GM23248 (cell line): ENCODE results near the gene PXK. TPM values are rescaled to one million over a fixed set of nuclear protein-coding genes. Genes with fewer than 3 reads are reported as not detected.
"Not testable (repeated sequence)": the region's sequence is repeated elsewhere in the genome, so short reads cannot be mapped to it uniquely, and the experiment has no call there.

Source experiments
- DNase-seq: peaks from one replicate; pipeline ENCODE4 v3.0.0-alpha.2; 2015
- H2AFZ ChIP-seq: fragments of 200-600 bp; sonication (generic); 2 replicates; pipeline ENCODE4 v1.6.1; 2016; ENCODE audit warnings: antibody characterized with exemption
- H3F3A ChIP-seq: fragments of 200-600 bp; sonication (generic); 2 replicates; pipeline ENCODE4 v1.6.1; 2016; ENCODE audit warnings: mild to moderate bottlenecking, antibody characterized with exemption, mixed run types; ENCODE audit not compliant: insufficient read depth
- H3K27ac ChIP-seq: fragments of 200-600 bp; sonication (generic); 2 replicates; pipeline ENCODE4 v1.5.1; 2016; ENCODE audit warnings: mild to moderate bottlenecking
- H3K27me3 ChIP-seq: fragments of 200-600 bp; sonication (generic); replicated peaks from 2 replicates; pipeline ENCODE4 v1.6.1; 2016; ENCODE audit warnings: mild to moderate bottlenecking; ENCODE audit not compliant: insufficient read depth
- H3K36me3 ChIP-seq: fragments of 200-600 bp; sonication (generic); 2 replicates; pipeline ENCODE4 v1.6.1; 2016; ENCODE audit warnings: low read depth, mild to moderate bottlenecking
- H3K4me1 ChIP-seq: fragments of 200-600 bp; sonication (generic); 2 replicates; pipeline ENCODE4 v1.6.1; 2016; ENCODE audit warnings: mild to moderate bottlenecking; ENCODE audit not compliant: insufficient read depth
- H3K4me2 ChIP-seq: fragments of 200-600 bp; sonication (generic); one replicate; pipeline ENCODE4 v1.6.1; 2016; ENCODE audit warnings: mild to moderate bottlenecking; ENCODE audit not compliant: unreplicated experiment
- H3K4me3 ChIP-seq: fragments of 200-600 bp; sonication (generic); 2 replicates; pipeline ENCODE4 v1.5.1; 2016; ENCODE audit warnings: mild to moderate bottlenecking
- H3K79me2 ChIP-seq: fragments of 200-600 bp; sonication (generic); 2 replicates; pipeline ENCODE4 v1.6.1; 2016; ENCODE audit warnings: mild to moderate bottlenecking; ENCODE audit not compliant: insufficient read depth
- H3K9ac ChIP-seq: fragments of 200-600 bp; sonication (generic); 2 replicates; pipeline ENCODE4 v1.6.1; 2016; ENCODE audit warnings: mild to moderate bottlenecking
- H3K9me2 ChIP-seq: fragments of 200-600 bp; sonication (generic); 2 replicates; pipeline ENCODE4 v1.6.1; 2016; ENCODE audit warnings: mixed run types, mild to moderate bottlenecking, moderate library complexity; ENCODE audit not compliant: insufficient read depth
- H3K9me3 ChIP-seq: fragments of 200-600 bp; sonication (generic); one replicate; pipeline ENCODE4 v1.6.1; 2017; ENCODE audit warnings: low read depth
- H4K20me1 ChIP-seq: fragments of 200-600 bp; sonication (generic); 2 replicates; pipeline ENCODE4 v1.6.0; 2016; ENCODE audit not compliant: insufficient read depth
- EZH2 ChIP-seq: fragments of 200-600 bp; sonication (generic); IDR thresholded peaks from 2 replicates; pipeline ENCODE4 v1.6.1; 2018; ENCODE audit warnings: antibody characterized with exemption, mild to moderate bottlenecking; ENCODE audit not compliant: insufficient read depth, poor library complexity, severe bottlenecking
- EZH2phosphoT487 ChIP-seq: fragments of 200-600 bp; sonication (generic); IDR thresholded peaks from 2 replicates; pipeline ENCODE4 v1.6.1; 2018; ENCODE audit warnings: antibody characterized with exemption, moderate library complexity, mild to moderate bottlenecking, low read depth; ENCODE audit not compliant: insufficient read depth
- WGBS, 2 experiments: methylation state at CpG; one replicate each; pipeline ENCODE4 v1.1.6; 2015 to 2017; ENCODE audit warnings: low lambda C conversion rate in 2 of 2, low coverage in 1 of 2; ENCODE audit errors: missing lambda C conversion rate in 2 of 2; 5-methylcytosine and 5-hydroxymethylcytosine counted together
- in situ Hi-C: fragments of 300-500 bp; cut with MboI; formaldehyde crosslinking; loops from 2 replicates; pipeline ENCODE4 v1.15.0; 2020
- polyA plus RNA-seq: library from polyadenylated mRNA; unstranded; fragments of >200 nt; fragmentation: Nextera tagmentation; extraction: Ambion mirVana; gene quantifications from 2 replicates; pipeline ENCODE4 v1.2.1, GENCODE V29; 2016
- total RNA-seq: library from RNA; depleted of rRNA; stranded (reverse); fragments of >200 nt; shearing (Covaris generic); gene quantifications from 2 replicates; pipeline ENCODE4 v1.2.3, GENCODE V29; 2014

Gene PXK
- total and polyA plus RNA-seq, 2 experiments from 2014 or later: 33.8 to 45.1 TPM

- Histone ChIP-seq H3K4me1 (peaks cover 29% of the 10 kb centered on the region), H3F3A (peaks cover 15% of the 10 kb centered on the region; the same call in 1 of the 2 replicates), H3K9me3 (no peaks in the 10 kb centered on the region), H2AFZ (peak overlapping the region; percentile 63), H3K27ac (peak overlapping the region; percentile 17), H3K9me2 (no peaks in the 10 kb centered on the region), H3K79me2 (peaks cover 26% of the 10 kb centered on the region), H3K4me2 (peak overlapping the region; percentile 14), H3K9ac (no peak overlapping the region), H3K36me3 (peaks cover 17% of the 10 kb centered on the region), H4K20me1 (no peaks in the 10 kb centered on the region), H3K4me3 (no peak overlapping the region), H3K27me3 (no peaks in the 10 kb centered on the region)
- no peak for TF ChIP-seq EZH2phosphoT487
- TF ChIP-seq EZH2: no peak
- in situ Hi-C loops: no loop called here
- 50 to 72% methylated on average over 1 of the region's 1 CpG for WGBS, 2 experiments
- DNase-seq: peak; percentile 76
Measured at GRCh38 chr3:58434990-58435389, 102.3 kb downstream of the PXK start.

- H3K9me2 ChIP-seq, H3K9ac ChIP-seq, H4K20me1 ChIP-seq, DNase-seq, H3K27ac ChIP-seq, in situ Hi-C loops, H2AFZ ChIP-seq, H3K4me2 ChIP-seq, H3F3A ChIP-seq, H3K27me3 ChIP-seq, H3K36me3 ChIP-seq, H3K4me3 ChIP-seq, H3K9me3 ChIP-seq: not testable (repeated sequence)
- Histone ChIP-seq H3K4me1 (peaks cover 24% of the 10 kb centered on the region), H3K79me2 (peaks cover 10% of the 10 kb centered on the region)
- 62 to 65% methylated on average over 8 of the region's 8 CpGs for WGBS, 2 experiments
Measured at GRCh38 chr3:58437276-58437675, 104.6 kb downstream of the PXK start.

- H3K4me1 ChIP-seq, H3K4me2 ChIP-seq, H2AFZ ChIP-seq, H3K79me2 ChIP-seq, H3K9ac ChIP-seq, H3K36me3 ChIP-seq, DNase-seq, H4K20me1 ChIP-seq, H3K4me3 ChIP-seq, H3K27me3 ChIP-seq, in situ Hi-C loops, H3F3A ChIP-seq, H3K9me3 ChIP-seq, H3K27ac ChIP-seq, H3K9me2 ChIP-seq: not testable (repeated sequence)
- 72 to 73% methylated on average over 6 of the region's 6 CpGs for WGBS, 2 experiments
Measured at GRCh38 chr3:58440996-58441355, 108.3 kb downstream of the PXK start.

- H3F3A ChIP-seq: no peaks in the 10 kb centered on the region
- TF ChIP-seq EZH2 (no peak), EZH2phosphoT487 (no peak)
- no peak for DNase-seq
- H3K27me3 ChIP-seq: no peaks in the 10 kb centered on the region
- H3K4me3 ChIP-seq: no peak overlapping the region
- H3K79me2 ChIP-seq: no peaks in the 10 kb centered on the region
- H4K20me1 ChIP-seq: no peaks in the 10 kb centered on the region
- no peaks in the 10 kb centered on the region for H3K4me1 ChIP-seq
- in situ Hi-C loops: no loop called here
- 63 to 74% methylated on average over 4 of the region's 4 CpGs for WGBS, 2 experiments
- H3K9me3 ChIP-seq: no peaks in the 10 kb centered on the region
- H3K9ac ChIP-seq: no peak overlapping the region
- no peak overlapping the region for H3K4me2 ChIP-seq
- no peaks in the 10 kb centered on the region for H3K9me2 ChIP-seq
- H3K36me3 ChIP-seq: no peaks in the 10 kb centered on the region
- H3K27ac ChIP-seq: no peak overlapping the region
- no peak overlapping the region for H2AFZ ChIP-seq
Measured at GRCh38 chr3:58441514-58442450, 109.1 kb downstream of the PXK start.
